Adipose tissue (tissue), 3 donors: ENCODE data around the gene COL10A1. TPM values are rescaled to one million over a fixed set of nuclear protein-coding genes. Genes with fewer than 3 reads are reported as not detected.
"Not testable (repeated sequence)": the region's sequence is repeated elsewhere in the genome, so short reads cannot be mapped to it uniquely, and the experiment has no call there.

ENCODE experiments used
- H3K27ac ChIP-seq: one replicate; pipeline ENCODE4 v1.5.1; 2013; ENCODE audit warnings: low read depth, low read length
- WGBS, 3 donors: extraction: QIAGEN DNeasy Blood & Tissue Kit; methylation state at CpG; one replicate each; pipeline ENCODE4 v1.1.7; 2013; 5-methylcytosine and 5-hydroxymethylcytosine counted together
- polyA plus RNA-seq, 3 donors: library from polyadenylated mRNA; stranded (reverse); fragments of 200-250 nt; gene quantifications; one replicate each; pipeline ENCODE4 v1.2.3, GENCODE V29; 2013
- donor health status: healthy with polysubstance abuse.
- donor health status: Bipolar disorder and iron deficiency.
- donor health status: healthy.

Gene COL10A1
- polyA plus RNA-seq, 3 donors = not detected

- WGBS, 3 donors = 14 to 44% (median 21%) methylated on average over 2 of the region's 2 CpGs
- no peak overlapping the region for H3K27ac ChIP-seq
Observed at GRCh38 chr6:116096979-116097816, 28.7 kb downstream of the COL10A1 start.

- 86 to 93% (median 88%) methylated on average over 9 of the region's 9 CpGs for WGBS, 3 donors
- H3K27ac ChIP-seq = not testable (repeated sequence)
Observed at GRCh38 chr6:116096048-116096759, 29.7 kb downstream of the COL10A1 start.

- no peak overlapping the region for H3K27ac ChIP-seq
- 90 to 95% (median 91%) methylated on average over 7 of the region's 7 CpGs for WGBS, 3 donors
Observed at GRCh38 chr6:116094041-116094440, 31.9 kb downstream of the COL10A1 start.

- no peak overlapping the region for H3K27ac ChIP-seq
- 85 to 95% (median 89%) methylated on average over 2 of the region's 2 CpGs for WGBS, 3 donors
Observed at GRCh38 chr6:116090251-116090650, 35.7 kb downstream of the COL10A1 start.

GRCh38 chr6:116088946-116089345, 37.0 kb downstream of the COL10A1 start:
- H3K27ac ChIP-seq = no peak overlapping the region

GRCh38 chr6:116087437-116088027, 38.4 kb downstream of the COL10A1 start:
- no peak overlapping the region for H3K27ac ChIP-seq
- WGBS, 3 donors = 71 to 78% (median 76%) methylated on average over 4 of the region's 4 CpGs

- H3K27ac ChIP-seq = no peak overlapping the region
- WGBS, 3 donors = 81 to 88% (median 86%) methylated on average over 2 of the region's 2 CpGs
Observed at GRCh38 chr6:116084284-116084683, 41.6 kb downstream of the COL10A1 start.

GRCh38 chr6:116083052-116083451, 42.9 kb downstream of the COL10A1 start:
- H3K27ac ChIP-seq = no peak overlapping the region
- 77 to 92% (median 89%) methylated on average over 5 of the region's 5 CpGs for WGBS, 3 donors

GRCh38 chr6:116078945-116079344, 47.0 kb downstream of the COL10A1 start:
- no peak overlapping the region for H3K27ac ChIP-seq
- 95 to 98% (median 98%) methylated on average over 3 of the region's 3 CpGs for WGBS, 3 donors

GRCh38 chr6:116078522-116078921, 47.4 kb downstream of the COL10A1 start:
- no peak overlapping the region for H3K27ac ChIP-seq
- 71 to 74% (median 72%) methylated on average over 3 of the region's 3 CpGs for WGBS, 3 donors

- no peak overlapping the region for H3K27ac ChIP-seq
- WGBS, 3 donors = 84 to 93% (median 88%) methylated on average over 2 of the region's 2 CpGs
Observed at GRCh38 chr6:116074732-116075390, 51.1 kb downstream of the COL10A1 start.

GRCh38 chr6:116073765-116074440, 52.0 kb downstream of the COL10A1 start:
- H3K27ac ChIP-seq = no peak overlapping the region
- WGBS, 3 donors = 73 to 79% (median 77%) methylated on average over 2 of the region's 2 CpGs

- no peak overlapping the region for H3K27ac ChIP-seq
- 18 to 42% (median 38%) methylated on average over 1 of the region's 1 CpG for WGBS, 3 donors
Observed at GRCh38 chr6:116072368-116072767, 53.6 kb downstream of the COL10A1 start.

- 67 to 68% (median 68%) methylated on average over 2 of the region's 2 CpGs for WGBS, 3 donors
- no peak overlapping the region for H3K27ac ChIP-seq
Observed at GRCh38 chr6:116070616-116071389, 55.1 kb downstream of the COL10A1 start.

- no peak overlapping the region for H3K27ac ChIP-seq
- 90 to 95% (median 93%) methylated on average over 1 of the region's 1 CpG for WGBS, 3 donors
Observed at GRCh38 chr6:116070101-116070500, 55.8 kb downstream of the COL10A1 start.
